Left ventricle myocardium inferior (tissue), 1 donor: ENCODE data around the gene AKAP14. TPM values are rescaled to one million over a fixed set of nuclear protein-coding genes. Genes with fewer than 3 reads are reported as not detected.
"Not testable (repeated sequence)": the region's sequence is repeated elsewhere in the genome, so short reads cannot be mapped to it uniquely, and the experiment has no call there.

ENCODE experiments used
- DNase-seq: peaks from one replicate; pipeline ENCODE4 v3.0.0-alpha.2; 2020
- H3K27ac ChIP-seq: fragments of 200-600 bp; replicated peaks from 2 replicates; pipeline ENCODE4 v1.8.0; 2021
- H3K27me3 ChIP-seq: fragments of 200-600 bp; 2 replicates; pipeline ENCODE4 v1.8.0; 2021; ENCODE audit warnings: low read depth
- H3K36me3 ChIP-seq: fragments of 200-600 bp; 2 replicates; pipeline ENCODE4 v1.8.0; 2021
- H3K4me1 ChIP-seq: fragments of 200-600 bp; 2 replicates; pipeline ENCODE4 v1.8.0; 2021
- H3K4me3 ChIP-seq: fragments of 200-600 bp; 2 replicates; pipeline ENCODE4 v1.8.0; 2021; ENCODE audit warnings: mild to moderate bottlenecking, moderate library complexity
- H3K9me3 ChIP-seq: fragments of 200-600 bp; replicated peaks from 2 replicates; pipeline ENCODE4 v1.8.0; 2021
- CTCF ChIP-seq: fragments of 200-600 bp; IDR thresholded peaks from 2 replicates; pipeline ENCODE4 v1.8.0; 2021; ENCODE audit warnings: antibody characterized with exemption, mild to moderate bottlenecking, borderline replicate concordance
- intact Hi-C: fragments of 100-400 bp; cut with micrococcal nuclease; formaldehyde crosslinking; loops from one replicate; pipeline ENCODE4 v1.11.0; 2022
- total RNA-seq: library from RNA; stranded (reverse); fragmentation: NEBNext Ultra II Directional; extraction: Animal tissue kit (Norgen Biotek cat#: 25700); gene quantifications from one replicate; pipeline ENCODE4 v1.2.1, GENCODE V29; 2021
- donor health status: DM: no; HTN: yes; CAD: no; lungs with severe emphysema.

AKAP14 gene
- total RNA-seq, 1 donor from 2014 or later: not detected

GRCh38 chrX:119942831-119943184 lies 47.1 kb downstream of the AKAP14 start:
- Histone ChIP-seq H3K4me1 (peaks cover 19% of the 10 kb centered on the region), H3K27ac (peak overlapping the region; percentile 91), H3K4me3 (peak overlapping the region; percentile 85), H3K27me3 (no peaks in the 10 kb centered on the region), H3K36me3 (no peaks in the 10 kb centered on the region), H3K9me3 (no peaks in the 10 kb centered on the region)
- no peak for TF ChIP-seq CTCF
- DNase-seq: no peak
- intact Hi-C loops: no loop called here

- Histone ChIP-seq H3K4me3 (peak within 1 kb of the TSS; percentile 85), H3K27ac (peak within 1 kb of the TSS; percentile 91), H3K9me3 (no peaks in the 10 kb centered on the region), H3K36me3 (no peaks in the 10 kb centered on the region), H3K27me3 (no peaks in the 10 kb centered on the region), H3K4me1 (peaks cover 19% of the 10 kb centered on the region)
- peak; percentile 71 for DNase-seq
- TF ChIP-seq CTCF: no peak
- intact Hi-C loops: no loop called here
These were observed 47.7 kb downstream of the AKAP14 start, which contains the start of gene NKAP for GRCh38 chrX:119943185-119943988. Gene NKAP, minus strand, starts transcription at chrX:119943751. Its CDS starts 146 bp downstream, at chrX:119943605.

GRCh38 chrX:119945481-119945880 lies 49.8 kb downstream of the AKAP14 start:
- Histone ChIP-seq H3K4me1 (peaks cover 19% of the 10 kb centered on the region), H3K4me3 (no peak overlapping the region), H3K27me3 (no peaks in the 10 kb centered on the region), H3K9me3 (no peaks in the 10 kb centered on the region), H3K27ac (no peak overlapping the region), H3K36me3 (no peaks in the 10 kb centered on the region)
- no peak for DNase-seq
- TF ChIP-seq CTCF: no peak
- intact Hi-C loops: no loop called here

- no peak overlapping the region for H3K27ac ChIP-seq
- peaks cover under 1% of the 10 kb centered on the region for H3K4me1 ChIP-seq
- no peaks in the 10 kb centered on the region for H3K9me3 ChIP-seq
- TF ChIP-seq CTCF: no peak
- no peak for DNase-seq
- intact Hi-C loops: no loop called here
- H3K36me3 ChIP-seq: no peaks in the 10 kb centered on the region
- no peak overlapping the region for H3K4me3 ChIP-seq
- no peaks in the 10 kb centered on the region for H3K27me3 ChIP-seq
These were observed 52.7 kb downstream of the AKAP14 start for GRCh38 chrX:119948381-119948780.

GRCh38 chrX:119954374-119954773 lies 58.7 kb downstream of the AKAP14 start:
- H3K4me3 ChIP-seq: no peak overlapping the region
- TF ChIP-seq CTCF: no peak
- no peaks in the 10 kb centered on the region for H3K36me3 ChIP-seq
- no peaks in the 10 kb centered on the region for H3K9me3 ChIP-seq
- H3K27ac ChIP-seq: no peak overlapping the region
- no peaks in the 10 kb centered on the region for H3K27me3 ChIP-seq
- DNase-seq: no peak
- intact Hi-C loops: no loop called here
- no peaks in the 10 kb centered on the region for H3K4me1 ChIP-seq

- H3K27me3 ChIP-seq, H3K36me3 ChIP-seq, intact Hi-C loops, H3K9me3 ChIP-seq, DNase-seq, H3K27ac ChIP-seq, H3K4me3 ChIP-seq, H3K4me1 ChIP-seq: not testable (repeated sequence)
These were observed 60.3 kb downstream of the AKAP14 start for GRCh38 chrX:119955807-119956570.
